Measurements from ENCODE around the gene GTF3C5.
"Not testable (repeated sequence)": the region's sequence is repeated elsewhere in the genome, so short reads cannot be mapped to it uniquely, and the experiment has no call there.

Gene GTF3C5

GRCh38 chr9:133090752-133091385 lies 60.1 kb downstream of the GTF3C5 start:
- DNase-seq (ENCODE audit: low spot score), result no peak

- not testable (repeated sequence) for DNase-seq (ENCODE audit: low spot score)
Measured at GRCh38 chr9:133094351-133094750, 63.6 kb downstream of the GTF3C5 start.

- DNase-seq (ENCODE audit: low spot score), result no peak
Measured at GRCh38 chr9:133094842-133095393, 64.1 kb downstream of the GTF3C5 start.

GRCh38 chr9:133098104-133098754 lies 67.4 kb downstream of the GTF3C5 start:
- no peak for DNase-seq (ENCODE audit: low spot score)

- no peak for DNase-seq (ENCODE audit: low spot score)
Measured at GRCh38 chr9:133098871-133099270, 68.1 kb downstream of the GTF3C5 start.

- no peak for DNase-seq (ENCODE audit: low spot score)
Measured at GRCh38 chr9:133099726-133100505, 69.1 kb downstream of the GTF3C5 start.

- no peak for DNase-seq (ENCODE audit: low spot score)
Measured at GRCh38 chr9:133100506-133101355, 69.9 kb downstream of the GTF3C5 start.

GRCh38 chr9:133101356-133102189 lies 70.8 kb downstream of the GTF3C5 start:
- DNase-seq (ENCODE audit: low spot score), result no peak

- DNase-seq (ENCODE audit: low spot score), result no peak
Measured at GRCh38 chr9:133102190-133103021, 71.6 kb downstream of the GTF3C5 start.

GRCh38 chr9:133103183-133103986 lies 72.6 kb downstream of the GTF3C5 start:
- DNase-seq (ENCODE audit: low spot score), result peak; percentile 59

- no peak for DNase-seq (ENCODE audit: low spot score)
Measured at GRCh38 chr9:133103987-133104505, 73.2 kb downstream of the GTF3C5 start.

GRCh38 chr9:133104718-133105460 lies 74.1 kb downstream of the GTF3C5 start:
- DNase-seq (ENCODE audit: low spot score), result no peak

- no peak for DNase-seq (ENCODE audit: low spot score)
Measured at GRCh38 chr9:133105461-133105770, 74.6 kb downstream of the GTF3C5 start.

GRCh38 chr9:133106511-133107244 lies 75.9 kb downstream of the GTF3C5 start:
- DNase-seq (ENCODE audit: low spot score), result no peak

- DNase-seq (ENCODE audit: low spot score), result no peak
Measured at GRCh38 chr9:133107245-133107722, 76.5 kb downstream of the GTF3C5 start.
